A549 (cell line): ENCODE data around the gene TP53I3. TPM values are rescaled to one million over a fixed set of nuclear protein-coding genes. Genes with fewer than 3 reads are reported as not detected.
A peak's percentile ranks its signal among the peaks of the same experiment; 100 is the strongest.

Experiments used
- ATAC-seq, 2 experiments: fragments of 200-7000 bp in 1 of 2; fragments of >200 bp in 1 of 2; cut with Nextera tagmentation in 1 of 2; cut with Tn5 transposase in 1 of 2; 3 replicates each; pipeline versions ENCODE4 v1.8.0 to v1.9.1; 2018 to 2020; ENCODE audit warnings: mild to moderate bottlenecking in 1 of 2, moderate library complexity in 1 of 2
- CTCF ChIA-PET: fragments of 300-600 bp; sonication (Branson Sonifier 250); formaldehyde crosslinking; extraction: SDS; loops from one replicate; lab custom pipeline; 2021; ENCODE audit warnings: antibody characterized with exemption, inconsistent platforms; lab: Yijun Ruan, JAX
- POLR2A ChIA-PET: fragments of 350-600 bp; formaldehyde crosslinking; extraction: SDS; loops from one replicate; lab custom pipeline; 2021; ENCODE audit warnings: antibody characterized with exemption, inconsistent platforms; lab: Yijun Ruan, JAX
- DNase-seq, 2 experiments: peaks; one replicate each; pipeline versions ENCODE4 v3.0.0 to v3.0.0-alpha.2; 2011 to 2016; ENCODE audit warnings: low read depth in 1 of 2, low spot score in 1 of 2
- FAIRE-seq: peaks from 2 replicates; lab custom pipeline; 2011; peaks lifted over from hg19 to GRCh38; lab: Jason Lieb, UNC
- H3K27ac ChIP-seq, 2 experiments: fragments of >200 bp; sonication (Bioruptor Twin); formaldehyde crosslinking; 3 replicates each; pipeline ENCODE4 v1.5.1; 2016 to 2017
- H3K4me1 ChIP-seq: fragments of >200 bp; sonication (Bioruptor Twin); formaldehyde crosslinking; 3 replicates; pipeline ENCODE4 v1.6.1; 2016
- H3K4me2 ChIP-seq: fragments of >200 bp; sonication (Bioruptor Twin); formaldehyde crosslinking; 3 replicates; pipeline ENCODE4 v1.6.1; 2016
- H3K4me3 ChIP-seq: fragments of >200 bp; sonication (Bioruptor Twin); formaldehyde crosslinking; 3 replicates; pipeline ENCODE4 v1.5.1; 2016
- H3K9me3 ChIP-seq: fragments of >200 bp; sonication (Bioruptor Twin); formaldehyde crosslinking; 3 replicates; pipeline ENCODE4 v1.6.1; 2016
- CBX8 ChIP-seq: fragments of 200-600 bp; sonication (generic); IDR thresholded peaks from 2 replicates; pipeline ENCODE4 v1.6.1; 2016
- CHD2 ChIP-seq: fragments of 150-350 bp; IDR thresholded peaks from 2 replicates; pipeline ENCODE4 v1.6.1; 2014; ENCODE audit warnings: low read length; ENCODE audit not compliant: partially characterized antibody
- CHD4 ChIP-seq: fragments of 200-600 bp; sonication (generic); IDR thresholded peaks from 2 replicates; pipeline ENCODE4 v1.6.1; 2016; ENCODE audit warnings: antibody characterized with exemption, mild to moderate bottlenecking, borderline replicate concordance
- FOSL2 ChIP-seq, 2 experiments: fragments of 450-650 bp in 1 of 2; fragments of >200 bp in 1 of 2; sonication (Bioruptor Twin) in 1 of 2; formaldehyde crosslinking; IDR thresholded peaks; 2 replicates each; pipeline versions ENCODE4 v1.5.0 to v1.6.1; 2016 to 2020; ENCODE audit warnings: mild to moderate bottlenecking in 1 of 2, moderate library complexity in 1 of 2
- GATA3 ChIP-seq: IDR thresholded peaks from 2 replicates; pipeline ENCODE4 v1.6.1; 2012; ENCODE audit warnings: borderline replicate concordance
- HMGXB4 ChIP-seq: fragments of 250-450 bp; sonication (Bioruptor Pico); IDR thresholded peaks from 2 replicates; pipeline ENCODE4 v1.5.0; 2021; ENCODE audit warnings: mild to moderate bottlenecking, moderate library complexity, borderline replicate concordance
- JUN ChIP-seq, 2 experiments: fragments of >200 bp; sonication (Bioruptor Twin); formaldehyde crosslinking; IDR thresholded peaks; 2 replicates in 1 of 2; 3 replicates in 1 of 2; pipeline ENCODE4 v1.6.1; 2016 to 2017
- MAFK ChIP-seq: fragments of 450-650 bp; IDR thresholded peaks from 2 replicates; pipeline ENCODE4 v1.6.1; 2014; ENCODE audit not compliant: partially characterized antibody
- MAX ChIP-seq: IDR thresholded peaks from 2 replicates; pipeline ENCODE4 v1.6.1; 2012
- MAZ ChIP-seq: fragments of 150-350 bp; IDR thresholded peaks from 2 replicates; pipeline ENCODE4 v1.6.1; 2014; ENCODE audit warnings: antibody characterized with exemption, low read depth, low read length, borderline replicate concordance
- MYC ChIP-seq: IDR thresholded peaks from 2 replicates; pipeline ENCODE4 v1.6.1; 2012; ENCODE audit warnings: mild to moderate bottlenecking, inconsistent platforms, low read length, improper control_type of control experiment, borderline replicate concordance
- NFE2L2 ChIP-seq: fragments of 150-350 bp; conservative IDR thresholded peaks from 2 replicates; pipeline ENCODE4 v1.6.1; 2014; ENCODE audit warnings: low read length
- PHF8 ChIP-seq: fragments of 200-600 bp; sonication (generic); IDR thresholded peaks from 2 replicates; pipeline ENCODE4 v1.6.1; 2016; ENCODE audit warnings: low read depth, mild to moderate bottlenecking, antibody characterized with exemption, moderate library complexity, borderline replicate concordance
- POLR2A ChIP-seq: IDR thresholded peaks from 2 replicates; pipeline ENCODE4 v1.6.1; 2012; ENCODE audit warnings: mild to moderate bottlenecking, low read length
- POLR2AphosphoS2 ChIP-seq: conservative IDR thresholded peaks from 2 replicates; pipeline ENCODE4 v1.6.1; 2012; ENCODE audit warnings: low read length, improper control_type of control experiment, inconsistent platforms
- RAD21 ChIP-seq, 2 experiments: fragments of >200 bp in 1 of 2; sonication (Bioruptor Twin) in 1 of 2; formaldehyde crosslinking in 1 of 2; IDR thresholded peaks in 1 of 2; conservative IDR thresholded peaks in 1 of 2; 2 replicates in 1 of 2; 3 replicates in 1 of 2; pipeline ENCODE4 v1.6.1; 2012 to 2018; ENCODE audit warnings: inconsistent platforms in 1 of 2
- RARB ChIP-seq: fragments of 250-450 bp; sonication (Bioruptor Pico); IDR thresholded peaks from 2 replicates; pipeline ENCODE4 v1.8.0; 2021; ENCODE audit warnings: mild to moderate bottlenecking, moderate library complexity
- RNF2 ChIP-seq: fragments of 200-600 bp; sonication (generic); IDR thresholded peaks from 2 replicates; pipeline ENCODE4 v1.6.1; 2016; ENCODE audit warnings: low read depth, mild to moderate bottlenecking, antibody characterized with exemption, moderate library complexity, borderline replicate concordance
- SMC3 ChIP-seq: fragments of >200 bp; sonication (Bioruptor Twin); formaldehyde crosslinking; IDR thresholded peaks from 3 replicates; pipeline ENCODE4 v1.6.1; 2018; ENCODE audit warnings: inconsistent platforms
- SREBF2 ChIP-seq: fragments of 450-650 bp; IDR thresholded peaks from 2 replicates; pipeline ENCODE4 v1.6.1; 2014; ENCODE audit warnings: mild to moderate bottlenecking, moderate library complexity
- TP53 ChIP-seq: fragments of 250-450 bp; sonication (Bioruptor Pico); IDR thresholded peaks from 2 replicates; pipeline ENCODE4 v1.5.0; 2021; ENCODE audit warnings: mild to moderate bottlenecking, moderate library complexity
- ZFP36 ChIP-seq: fragments of 450-650 bp; IDR thresholded peaks from 2 replicates; pipeline ENCODE4 v1.6.1; 2014; ENCODE audit warnings: borderline replicate concordance; ENCODE audit not compliant: partially characterized antibody
- ZNF302 ChIP-seq: fragments of 250-450 bp; sonication (Bioruptor Pico); IDR thresholded peaks from 2 replicates; pipeline ENCODE4 v1.9.0; 2021; ENCODE audit warnings: inconsistent platforms, mild to moderate bottlenecking, moderate library complexity
- WGBS: methylation state at CpG from one replicate; pipeline ENCODE4 v1.1.6; 2017; ENCODE audit errors: missing lambda C conversion rate; 5-methylcytosine and 5-hydroxymethylcytosine counted together
- polyA plus RNA-seq, 4 experiments: library from polyadenylated mRNA; depleted of rRNA in 3 of 4; stranded (reverse); fragments of >200 nt; fragmentation: RNase III in 1 of 4; extraction: RNeasy Plus Mini Kit Qiagen cat#74134 plus additional on column Dnase treatment in 1 of 4; gene quantifications; 2 replicates in 3 of 4; 3 replicates in 1 of 4; pipeline ENCODE4 v1.2.3, GENCODE V29; 2011 to 2017
- TF ChIP-seq, protein P1 (sequence below): fragments of 150-350 bp; IDR thresholded peaks from 2 replicates; pipeline ENCODE4 v1.6.1; 2014; ENCODE audit warnings: low read depth, mild to moderate bottlenecking, low read length
- TF ChIP-seq, protein P2 (sequence below): IDR thresholded peaks from 2 replicates; pipeline ENCODE4 v1.6.1; 2012

The TP53I3 gene
- polyA plus RNA-seq, 2 of the 4 experiments (the other 2 are of a cell fraction), result 93.7 to 173 TPM

DNA sequence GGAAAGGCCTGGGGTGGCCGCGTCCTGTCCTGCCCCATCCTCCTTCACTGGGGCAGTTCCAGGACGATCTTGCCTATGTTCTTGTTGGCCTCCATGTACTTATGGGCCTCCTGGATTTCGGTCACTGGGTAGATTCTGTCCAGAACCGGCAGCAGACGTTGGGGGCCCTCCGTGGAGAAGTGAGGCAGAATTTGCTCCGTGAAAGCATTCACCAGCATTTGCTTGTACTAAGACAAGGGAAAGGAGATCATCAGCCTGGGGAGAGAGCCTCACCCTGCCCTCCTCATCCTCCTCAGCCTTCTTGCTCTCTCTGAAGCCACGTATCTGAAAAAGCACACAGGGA, 7.1 kb downstream of the TP53I3 start:
- H3K9me3 ChIP-seq, result no peaks in the 10 kb centered on the region
- H3K27ac ChIP-seq, result peak overlapping the region; percentile 84 to 85; a peak in 3 of 6 replicates
- H3K4me2 ChIP-seq, result peak overlapping the region; percentile 72
- H3K4me1 ChIP-seq, result peaks cover 32% of the 10 kb centered on the region
- WGBS, result 81% methylated on average over 9 of the region's 9 CpGs
- H3K4me3 ChIP-seq, result no peak overlapping the region
- no peak for ATAC-seq
- no peak for TF ChIP-seq MAFK
- no peak for TF ChIP-seq RARB
- peak; percentile 77; the same call in 1 of the 2 replicates for TF ChIP-seq POLR2AphosphoS2
- ChIA-PET CTCF (interaction anchor here (1.1 to 2.9 kb wide), 3 partner anchors 87 to 200 kb away, joined by 3 to 13 read pairs (median 4); partner anchors contain the start of gene ATAD2B), POLR2A (interaction anchor here (2.8 kb wide), 1 partner anchor 151 kb away, joined by 72 read pairs; the partner anchor contains the start of gene ATAD2B)
- no peak for FAIRE-seq
- DNase-seq, result no peak

DNA sequence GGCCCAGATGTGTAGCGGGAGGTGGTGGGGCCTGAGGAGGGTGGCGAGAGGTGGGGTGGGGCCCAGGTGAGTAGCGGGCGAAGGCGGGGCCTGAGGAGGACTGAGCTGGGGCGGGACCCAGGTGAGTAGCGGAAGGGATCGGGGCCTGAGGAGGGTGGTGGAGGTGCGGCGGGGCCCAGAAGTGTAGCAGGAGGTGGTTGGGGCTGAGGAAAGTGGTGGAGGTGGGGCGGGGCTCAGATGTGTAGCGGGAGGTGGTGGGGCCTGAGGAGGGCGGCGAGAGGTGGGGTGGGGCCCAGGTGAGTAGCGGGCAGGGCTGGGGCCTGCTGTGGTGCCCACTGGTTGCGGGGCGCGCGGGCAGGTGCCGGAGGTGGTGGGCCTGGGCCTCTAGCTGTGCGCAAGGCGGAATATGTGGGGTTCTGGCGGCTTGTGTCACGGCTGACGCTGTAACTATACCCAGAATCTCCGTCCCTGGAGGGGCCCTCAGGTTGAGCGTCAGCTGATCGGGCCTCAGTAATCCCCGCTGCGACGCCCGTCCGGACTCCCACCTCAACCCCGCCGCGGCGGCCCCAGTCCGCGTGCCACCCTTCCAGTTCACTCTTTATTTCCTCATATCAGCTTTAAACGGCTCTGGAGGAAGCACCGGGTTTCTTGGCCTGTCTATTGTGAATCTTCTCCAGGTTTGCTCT, 7.6 kb downstream of the TP53I3 start:
- 64% methylated on average over 34 of the region's 41 CpGs for WGBS
- DNase-seq, result no peak
- POLR2A ChIA-PET, result interaction anchor here (0.6 to 2.8 kb wide), 12 partner anchors 8 to 628 kb away, joined by 3 to 72 read pairs (median 7); partner anchors contain the start of genes ATAD2B, FAM228B, FKBP1B and PFN4

DNA sequence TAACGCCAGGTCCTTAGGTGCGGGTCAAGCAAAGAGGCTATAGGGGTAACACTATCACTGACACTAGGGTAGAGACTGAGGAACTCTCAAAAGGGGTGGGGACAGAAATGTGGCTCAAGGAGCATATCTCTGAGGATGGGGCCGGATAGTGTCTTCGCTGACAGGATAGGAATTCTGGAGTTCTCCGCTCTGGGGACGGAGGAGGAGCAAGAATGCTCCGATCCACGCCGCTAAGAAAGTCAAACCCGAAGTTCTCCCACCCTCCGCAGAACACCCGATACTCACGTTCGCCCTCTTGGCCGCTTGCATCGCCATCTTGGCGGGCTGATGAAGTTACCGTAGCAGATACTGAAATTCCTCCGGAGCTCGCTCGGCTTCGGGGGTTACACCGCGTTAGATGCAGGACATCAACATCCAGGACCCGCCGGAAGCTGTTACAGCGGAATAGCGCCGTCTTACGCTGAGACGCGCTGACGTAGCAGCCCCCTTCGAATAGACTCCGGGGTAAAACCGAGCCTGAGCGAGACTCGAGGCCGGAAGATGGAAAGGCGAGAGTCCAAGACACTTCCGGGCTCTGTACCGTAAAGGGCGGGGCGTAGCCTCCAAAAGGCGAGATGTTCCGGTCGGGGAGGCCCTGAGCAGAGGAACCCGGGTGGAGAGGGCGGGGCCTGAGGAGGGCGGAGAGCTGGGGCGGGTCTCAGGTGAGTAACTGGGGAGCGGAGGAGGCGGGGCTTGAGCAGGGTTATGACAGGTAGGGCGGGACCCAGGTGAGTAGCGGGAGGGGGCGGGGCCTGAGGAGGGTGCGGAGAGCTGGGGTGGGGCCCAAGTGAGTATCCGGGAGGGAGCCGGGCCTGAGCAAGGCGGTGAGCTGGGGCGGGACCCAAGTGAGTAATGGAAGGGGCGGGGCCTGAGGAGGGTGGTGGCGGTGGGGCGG, 8.5 kb downstream of the TP53I3 start, which contains the start of gene SF3B6:
Gene SF3B6, minus strand, starts transcription at position 412 of the 934 bp plus-strand sequence. Its CDS starts 97 bp downstream, at position 315.
- ChIA-PET POLR2A (interaction anchor here (0.6 to 2.8 kb wide), 12 partner anchors 9 to 627 kb away, joined by 3 to 72 read pairs (median 7); partner anchors contain the start of genes ATAD2B, FAM228B, FKBP1B and PFN4), CTCF (interaction anchor here (0.6 to 2.9 kb wide), 7 partner anchors 8 to 228 kb away, joined by 3 to 13 read pairs (median 3); partner anchors contain the start of genes ATAD2B and TP53I3)
- Histone ChIP-seq H3K4me3 (peak within 1 kb of the TSS; percentile 82), H3K4me2 (peak within 1 kb of the TSS; percentile 72), H3K4me1 (peaks cover 19% of the 10 kb centered on the region), H3K27ac (peak within 1 kb of the TSS; percentile 84 to 85), H3K9me3 (no peaks in the 10 kb centered on the region)
- WGBS, result 1% methylated on average over 47 of the region's 64 CpGs
- peak; percentile 92 to 99 for DNase-seq
- peak; percentile 93 for FAIRE-seq
- ATAC-seq, result peak; percentile 91 to 94
- TF ChIP-seq MAZ (peak; percentile 90), JUN (IDR thresholded peaks at IDR 0.05) (peak; percentile 86 to 97), RNF2 (no peak), CHD2 (peak; percentile 55), RARB (no peak), MYC (no peak), MAFK (peak; percentile 85), PHF8 (no peak; the same call in 1 of the 2 replicates), TP53 (CRISPR knock-in tag) (no peak), SREBF2 (no peak), CBX8 (no peak), MAX (peak; percentile 94), POLR2A (peak; percentile 88), GATA3 (peak; percentile 77), FOSL2 (IDR thresholded peaks at IDR 0.05) (no peak), FOSL2 (CRISPR knock-in tag; IDR thresholded peaks at IDR 0.05) (peak; percentile 67), SMC3 (peak; percentile 39), RAD21 (conservative IDR thresholded peaks at IDR 0.05 in 1 of 2, IDR thresholded peaks at IDR 0.05 in 1 of 2) (peak; percentile 28 to 31; a peak in 3 of 5 replicates), HMGXB4 (CRISPR knock-in tag) (no peak), ZFP36 (peak; percentile 77), ZNF302 (CRISPR knock-in tag) (no peak)
- TF ChIP-seq, protein P1, sequence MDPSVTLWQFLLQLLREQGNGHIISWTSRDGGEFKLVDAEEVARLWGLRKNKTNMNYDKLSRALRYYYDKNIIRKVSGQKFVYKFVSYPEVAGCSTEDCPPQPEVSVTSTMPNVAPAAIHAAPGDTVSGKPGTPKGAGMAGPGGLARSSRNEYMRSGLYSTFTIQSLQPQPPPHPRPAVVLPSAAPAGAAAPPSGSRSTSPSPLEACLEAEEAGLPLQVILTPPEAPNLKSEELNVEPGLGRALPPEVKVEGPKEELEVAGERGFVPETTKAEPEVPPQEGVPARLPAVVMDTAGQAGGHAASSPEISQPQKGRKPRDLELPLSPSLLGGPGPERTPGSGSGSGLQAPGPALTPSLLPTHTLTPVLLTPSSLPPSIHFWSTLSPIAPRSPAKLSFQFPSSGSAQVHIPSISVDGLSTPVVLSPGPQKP, result peak; percentile 93
- TF ChIP-seq, protein P2, sequence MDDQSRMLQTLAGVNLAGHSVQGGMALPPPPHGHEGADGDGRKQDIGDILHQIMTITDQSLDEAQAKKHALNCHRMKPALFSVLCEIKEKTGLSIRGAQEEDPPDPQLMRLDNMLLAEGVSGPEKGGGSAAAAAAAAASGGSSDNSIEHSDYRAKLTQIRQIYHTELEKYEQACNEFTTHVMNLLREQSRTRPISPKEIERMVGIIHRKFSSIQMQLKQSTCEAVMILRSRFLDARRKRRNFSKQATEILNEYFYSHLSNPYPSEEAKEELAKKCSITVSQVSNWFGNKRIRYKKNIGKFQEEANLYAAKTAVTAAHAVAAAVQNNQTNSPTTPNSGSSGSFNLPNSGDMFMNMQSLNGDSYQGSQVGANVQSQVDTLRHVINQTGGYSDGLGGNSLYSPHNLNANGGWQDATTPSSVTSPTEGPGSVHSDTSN, result peak; percentile 95

More for the DNA sequence above, 7.6 kb downstream of the TP53I3 start:
- ATAC-seq (peak; percentile 50 to 58; a peak in 4 of 6 replicates), FAIRE-seq (no peak)
- CTCF ChIA-PET, result interaction anchor here (0.6 to 2.9 kb wide), 8 partner anchors 7 to 229 kb away, joined by 3 to 13 read pairs (median 4); partner anchors contain the start of genes ATAD2B and TP53I3
- TF ChIP-seq TP53 (CRISPR knock-in tag), result peak; percentile 15; the same call in 1 of the 2 replicates
- 0 out of 2 replicates have a peak, but pooled peaks have one; percentile 18 for TF ChIP-seq PHF8
- no peak for TF ChIP-seq NFE2L2
- TF ChIP-seq CHD4, result no peak
- TF ChIP-seq RAD21 (conservative IDR thresholded peaks at IDR 0.05 in 1 of 2, IDR thresholded peaks at IDR 0.05 in 1 of 2), result no peak
- H3K4me2 ChIP-seq, result peak overlapping the region; percentile 72
- H3K4me3 ChIP-seq, result peak overlapping the region; percentile 82
- peaks cover 27% of the 10 kb centered on the region for H3K4me1 ChIP-seq
- peak overlapping the region; percentile 84 to 85 for H3K27ac ChIP-seq
- H3K9me3 ChIP-seq, result no peaks in the 10 kb centered on the region
